Gastrocnemius medialis (tissue), 4 donors: ENCODE results near the gene SPEM2.

ENCODE experiments used
- CTCF ChIP-seq, 5 experiments: fragments of 450-650 bp in 3 of 5; fragments of 200-600 bp in 2 of 5; sonication (generic) in 2 of 5; IDR thresholded peaks in 4 of 5; conservative IDR thresholded peaks in 1 of 5; 1 replicate in 4 of 5; 2 replicates in 1 of 5; pipeline ENCODE4 v1.5.1; 2016 to 2019; ENCODE audit warnings: antibody characterized with exemption in 5 of 5, mild to moderate bottlenecking in 3 of 5, moderate library complexity in 3 of 5
- POLR2A ChIP-seq, 2 donors: fragments of 450-650 bp; IDR thresholded peaks; one replicate each; pipeline ENCODE4 v1.6.1; 2017; ENCODE audit warnings: antibody characterized with exemption in 2 of 2, mild to moderate bottlenecking in 2 of 2, moderate library complexity in 2 of 2

GRCh38 chr17:7405350-7406234 lies 19.8 kb upstream of the SPEM2 start:
- TF ChIP-seq POLR2A (IDR thresholded peaks at IDR 0.05) (no peak), CTCF (IDR thresholded peaks at IDR 0.05 in 4 of 5, conservative IDR thresholded peaks at IDR 0.05 in 1 of 5) (no peak)
